Smooth muscle cell of the umbilical artery (primary cell): ENCODE measurements around the gene CNPY1. TPM values are rescaled to one million over a fixed set of nuclear protein-coding genes. Genes with fewer than 3 reads are reported as not detected.

Experiments
- total RNA-seq: library from RNA; depleted of rRNA; stranded (reverse); fragments of >200 nt; gene quantifications from 2 replicates; pipeline ENCODE4 v1.2.3, GENCODE V29; 2014

Gene CNPY1
- not detected in 2 replicates for total RNA-seq

DNA sequence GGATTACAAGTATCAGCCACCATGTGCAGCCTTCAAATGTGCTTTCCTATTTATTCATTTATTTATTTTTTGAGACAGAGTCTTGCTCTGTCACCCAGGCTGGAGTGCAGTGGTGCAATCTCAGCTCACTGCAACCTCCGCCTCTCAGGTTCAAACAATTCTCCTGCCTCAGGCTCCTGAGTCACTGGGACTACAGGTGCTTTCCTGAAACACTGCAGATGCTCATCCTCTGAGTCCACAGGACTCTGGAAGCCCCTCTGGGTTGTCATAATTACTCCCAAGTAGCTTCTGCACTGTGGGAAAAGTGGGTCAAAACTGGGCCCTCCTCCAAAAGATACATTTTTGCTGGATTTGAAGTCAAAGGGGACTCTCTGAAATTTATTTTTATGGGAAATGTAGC, at the start of gene CNPY1:
CNPY1 (minus strand) TSS at position 111 of the 400 bp plus-strand sequence. CDS start 630 bp downstream, outside the sequence.

GRCh38 chr7:155458111-155458877, 88.1 kb downstream of the CNPY1 start, which contains the start of gene EN2:
Gene EN2 (plus strand): TSS chr7:155458129. CDS start chr7:155458378, 249 bp downstream.

Other genes starting within 250 kb of the CNPY1 start
- gene INSIG1, start 248.7 kb downstream of the CNPY1 start, total RNA-seq, result 269 and 370 TPM in 2 replicates
- gene EN2, start 88.4 kb downstream of the CNPY1 start, total RNA-seq, result under 0.01 TPM in 1 of 2 replicates, not detected in the other
- gene RBM33, start 98.1 kb upstream of the CNPY1 start, total RNA-seq, result 25.2 and 35.5 TPM in 2 replicates